GM18508 (cell line): ENCODE results near the gene CNTN6.

Experiments used
- ATAC-seq: cut with Tn5 transposase; IDR thresholded peaks from one replicate; pipeline ENCODE4 v1.9.1; 2021; ENCODE audit warnings: moderate number of reproducible peaks; ENCODE audit not compliant: insufficient read depth, unreplicated experiment

CNTN6 gene

GRCh38 chr3:1092771-1093170 lies at the start of gene CNTN6:
TSS of gene CNTN6 (plus strand) at chr3:1093024. CDS start at chr3:1148009, 54,985 bp downstream.
- no peak for ATAC-seq

DNA sequence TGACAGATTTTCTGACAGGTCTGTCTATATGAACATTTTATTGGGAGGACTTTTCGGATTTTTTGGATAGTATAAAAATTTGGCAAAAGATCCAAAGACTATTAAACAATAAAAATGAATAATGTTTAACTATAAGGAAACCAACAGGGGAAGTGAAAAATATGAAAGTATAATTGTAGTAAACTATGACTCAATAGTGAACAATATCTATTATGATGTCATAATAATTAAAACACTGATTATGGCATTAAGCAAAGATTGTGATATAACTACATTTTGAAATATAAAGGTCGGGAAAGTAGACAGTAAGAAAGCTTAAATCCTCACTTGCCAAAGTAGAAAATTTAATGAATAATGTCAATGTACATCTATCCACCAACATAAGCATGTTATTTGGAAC lies 44.3 kb upstream of the CNTN6 start:
- ATAC-seq = no peak

DNA sequence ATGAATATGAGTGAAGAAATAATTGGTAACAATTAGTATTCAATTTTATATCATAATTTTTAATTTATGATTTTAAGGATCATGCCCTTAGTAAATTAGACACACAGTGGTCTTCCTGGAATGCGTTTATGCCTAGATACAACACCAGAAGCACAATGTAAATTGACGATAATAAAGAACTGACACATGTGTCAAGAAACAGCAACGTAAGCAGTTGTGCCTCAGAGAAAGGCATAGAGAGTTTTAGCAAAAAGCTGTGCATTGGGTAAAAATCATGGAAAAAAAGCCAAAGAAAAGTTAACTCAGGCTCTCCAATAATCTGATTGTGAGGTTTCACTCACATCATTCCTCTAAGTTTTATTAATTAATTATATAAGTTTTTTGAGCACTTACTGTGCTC lies 37.0 kb upstream of the CNTN6 start:
- no peak for ATAC-seq

- ATAC-seq = no peak
Measured at GRCh38 chr3:1056744-1057143, 36.1 kb upstream of the CNTN6 start.

DNA sequence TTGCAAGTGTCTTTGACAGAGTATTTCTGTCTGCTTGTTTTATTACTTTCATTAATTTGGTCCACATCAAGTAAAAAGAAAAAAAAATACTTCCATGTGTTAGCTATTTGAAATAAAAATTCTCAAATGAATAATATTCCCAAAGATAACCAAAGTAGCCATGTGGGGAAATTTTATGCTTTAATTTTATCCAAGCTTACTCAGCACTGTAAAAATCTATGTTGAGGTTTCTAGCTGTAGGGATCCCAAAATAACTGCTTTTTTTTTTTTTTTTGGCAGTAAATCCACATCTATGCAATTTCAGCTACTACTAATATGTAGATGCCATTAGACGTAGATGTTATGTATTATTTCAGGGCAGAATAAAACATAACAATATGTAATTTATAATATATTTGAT lies 35.4 kb upstream of the CNTN6 start:
- ATAC-seq = no peak

DNA sequence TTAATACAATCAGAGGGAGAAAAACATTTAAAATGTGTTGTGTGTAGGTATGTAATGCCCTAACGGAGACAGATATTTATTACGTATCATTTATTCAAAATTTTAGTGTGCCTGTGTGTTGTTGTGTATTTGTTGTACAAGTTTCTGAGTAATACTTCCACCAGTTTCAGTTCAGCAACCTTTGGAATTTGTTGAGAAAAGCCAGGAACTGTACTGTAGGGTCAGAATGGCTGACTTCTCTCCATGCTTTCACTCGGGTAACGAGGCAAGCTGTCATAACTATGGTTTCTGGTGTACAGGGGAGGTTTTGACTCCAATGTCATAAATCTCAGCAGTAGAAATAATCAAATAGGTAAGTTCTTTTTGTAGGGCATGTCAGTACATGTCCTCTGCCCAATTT lies 23.8 kb upstream of the CNTN6 start:
- no peak for ATAC-seq

DNA sequence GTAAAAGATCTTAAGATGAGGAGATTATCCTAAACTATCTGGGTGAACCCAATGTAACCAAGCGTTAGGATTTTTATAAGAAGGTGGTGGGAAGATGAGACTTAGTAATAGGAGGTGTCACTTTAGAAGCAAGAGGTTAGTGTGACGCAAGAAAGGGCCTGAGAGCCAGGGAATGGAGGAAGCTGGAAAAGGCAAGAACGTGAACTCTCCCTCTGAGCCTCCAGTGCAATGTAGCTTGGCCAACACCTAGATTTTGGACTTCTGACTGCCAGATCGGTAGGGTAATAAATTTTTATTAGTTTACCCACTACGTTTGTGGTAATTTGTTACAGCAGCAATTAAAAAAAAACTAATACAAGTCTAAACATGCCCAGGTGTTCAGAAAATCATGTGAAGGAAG lies 20.8 kb upstream of the CNTN6 start:
- ATAC-seq = no peak

GRCh38 chr3:1079662-1080061 lies 13.2 kb upstream of the CNTN6 start:
- no peak for ATAC-seq

DNA sequence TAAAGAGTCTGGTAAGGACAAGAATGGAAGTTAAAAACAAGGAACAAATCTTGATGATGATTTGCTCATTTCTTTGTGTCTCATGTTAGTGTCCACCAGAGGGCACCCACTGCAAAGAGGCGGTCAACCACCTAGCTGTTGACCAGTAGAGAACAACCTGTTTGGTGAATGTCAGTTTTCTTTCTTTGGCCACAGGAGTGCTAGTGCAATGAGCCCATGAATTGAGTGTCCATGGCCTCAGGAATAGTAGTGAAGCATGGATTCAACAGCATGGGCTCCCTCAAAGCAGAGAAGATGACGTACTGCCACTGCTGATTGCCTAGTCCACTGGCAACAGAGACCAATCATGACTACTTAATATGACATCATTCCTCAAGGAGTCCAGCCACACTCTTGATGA lies 10.7 kb upstream of the CNTN6 start:
- no peak for ATAC-seq

- no peak for ATAC-seq
Measured at GRCh38 chr3:1087066-1087560, 5.7 kb upstream of the CNTN6 start.

GRCh38 chr3:1088503-1088902 lies 4.3 kb upstream of the CNTN6 start:
- ATAC-seq = no peak

DNA sequence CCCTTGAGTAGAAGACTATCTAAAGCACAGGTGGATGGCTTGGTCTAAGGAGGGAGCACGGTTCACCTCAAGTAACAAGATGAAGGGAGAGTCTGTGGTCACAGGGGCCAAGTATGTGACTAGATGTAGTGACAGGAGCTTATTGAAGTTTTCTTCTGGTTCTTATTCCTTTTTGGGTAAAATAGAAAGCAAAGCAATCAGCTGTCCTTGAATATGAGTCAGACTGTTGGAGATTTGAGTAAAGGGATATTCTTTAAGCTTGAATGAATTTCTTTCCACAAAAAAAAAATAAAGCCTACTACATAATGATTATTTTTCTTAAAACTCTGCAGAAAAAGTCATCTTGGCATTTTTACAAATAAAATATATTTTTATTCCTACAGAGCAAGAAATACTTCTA lies 1.5 kb upstream of the CNTN6 start:
- no peak for ATAC-seq

GRCh38 chr3:1092061-1092460 lies 763 bp upstream of the CNTN6 start:
- ATAC-seq = no peak

DNA sequence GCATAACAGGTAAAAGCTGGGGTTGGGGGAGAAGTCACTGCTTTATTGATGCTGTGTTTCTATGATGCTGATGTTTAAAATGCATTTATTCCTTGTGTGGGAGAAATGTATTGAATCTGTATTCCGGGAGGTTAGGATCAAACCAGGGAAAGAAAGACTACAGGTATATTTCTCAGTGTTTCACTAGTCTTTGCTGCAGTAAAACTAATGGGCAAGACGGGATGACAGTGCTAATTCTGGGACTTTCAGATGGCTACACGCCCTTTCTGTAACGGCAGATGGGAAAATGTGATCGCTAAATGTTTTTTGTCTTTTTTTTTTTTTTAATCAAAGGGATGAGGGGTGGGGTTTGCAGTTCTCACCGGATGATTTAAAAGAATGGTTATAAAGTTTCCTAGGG lies 393 bp downstream of the CNTN6 start:
- no peak for ATAC-seq

GRCh38 chr3:1103525-1103924 lies 10.7 kb downstream of the CNTN6 start:
- ATAC-seq = no peak

DNA sequence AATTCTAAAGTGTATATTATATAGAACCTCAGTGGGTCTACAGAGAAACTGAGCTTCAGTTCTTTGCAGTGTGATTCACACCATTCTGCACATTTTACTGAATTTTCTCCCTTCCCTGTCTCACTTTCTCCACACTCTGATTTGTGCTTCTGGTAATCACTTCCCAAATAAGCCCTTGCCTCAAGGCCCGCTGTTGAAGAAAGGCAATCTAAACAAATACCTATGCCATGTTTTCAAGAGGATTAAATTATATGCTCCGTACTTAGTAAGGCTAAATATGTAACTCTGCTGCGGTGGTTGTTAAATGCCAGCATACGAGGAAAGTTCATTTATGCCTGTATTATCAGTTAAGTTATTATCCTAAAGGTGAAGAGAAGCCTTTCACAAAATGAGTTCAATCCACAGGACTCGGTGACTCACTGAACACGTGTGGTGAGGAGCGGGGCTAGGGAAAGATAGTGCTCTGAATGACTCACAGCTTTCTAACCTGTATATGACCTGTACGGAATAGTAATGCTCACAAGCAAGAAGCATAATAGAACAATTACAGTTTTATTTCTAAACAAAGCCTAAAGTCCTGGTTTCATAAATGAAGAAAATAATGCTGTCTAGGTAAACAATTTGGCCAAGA lies 25.1 kb downstream of the CNTN6 start:
- no peak for ATAC-seq

GRCh38 chr3:1131166-1131565 lies 38.3 kb downstream of the CNTN6 start:
- no peak for ATAC-seq

DNA sequence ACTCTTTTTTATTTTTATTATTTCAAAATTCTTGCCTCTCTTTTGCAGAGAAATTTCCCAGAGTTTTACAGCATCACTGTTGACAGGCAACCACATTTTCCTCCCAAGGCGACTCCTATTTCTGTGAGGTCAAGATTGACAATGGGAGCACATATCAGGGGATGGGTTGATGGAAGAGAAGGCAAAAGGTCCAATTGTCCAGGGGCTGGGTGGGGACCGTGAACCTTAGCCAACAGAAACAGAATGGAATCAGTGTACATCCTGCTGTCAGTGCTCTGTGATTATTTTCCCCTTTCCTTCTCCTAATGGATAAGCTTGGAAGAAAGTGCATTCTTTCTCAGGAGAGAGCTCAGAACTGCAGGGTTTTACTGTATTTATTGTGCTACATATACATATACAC lies 42.4 kb downstream of the CNTN6 start:
- ATAC-seq = no peak

DNA sequence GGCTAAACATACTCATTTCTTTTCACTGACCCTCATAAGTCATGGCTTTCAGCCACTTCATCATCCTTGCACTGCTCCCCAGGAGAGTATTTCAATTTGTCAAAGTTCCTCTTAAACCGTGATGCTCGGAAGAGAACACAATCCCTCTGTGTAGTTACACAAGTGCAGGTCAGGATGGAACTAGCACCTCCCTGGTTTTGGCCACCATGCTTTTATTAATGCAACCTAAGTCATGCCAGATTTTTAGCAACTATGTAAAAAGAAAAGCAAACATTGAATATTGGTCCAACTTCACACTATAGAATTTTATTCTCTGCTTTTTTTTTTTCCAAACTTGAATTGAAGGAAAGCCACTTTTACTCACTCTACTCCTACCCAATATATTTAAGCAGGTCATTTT lies 45.2 kb downstream of the CNTN6 start:
- ATAC-seq = no peak

GRCh38 chr3:1139071-1139470 lies 46.2 kb downstream of the CNTN6 start:
- no peak for ATAC-seq

- no peak for ATAC-seq
Measured at GRCh38 chr3:1147326-1147725, 54.5 kb downstream of the CNTN6 start.

GRCh38 chr3:1147819-1148218 lies 55.0 kb downstream of the CNTN6 start:
- no peak for ATAC-seq

GRCh38 chr3:1164101-1164500 lies 71.3 kb downstream of the CNTN6 start:
- no peak for ATAC-seq
